Vagina (tissue), 2 donors: Measurements from ENCODE around the gene HINT1.

Source experiments
- CTCF ChIP-seq, 3 experiments: fragments of 450-650 bp in 2 of 3; fragments of 200-600 bp in 1 of 3; sonication (generic) in 1 of 3; IDR thresholded peaks; one replicate each; pipeline ENCODE4 v1.5.1; 2017 to 2019; ENCODE audit warnings: antibody characterized with exemption in 3 of 3, mild to moderate bottlenecking in 2 of 3, moderate library complexity in 2 of 3
- POLR2A ChIP-seq, 2 donors: fragments of 450-650 bp; IDR thresholded peaks; one replicate each; pipeline ENCODE4 v1.6.1; 2017; ENCODE audit warnings: antibody characterized with exemption in 2 of 2, mild to moderate bottlenecking in 2 of 2, moderate library complexity in 2 of 2
- POLR2AphosphoS5 ChIP-seq, 2 donors: sonication (generic); formaldehyde crosslinking; IDR thresholded peaks; one replicate each; pipeline ENCODE4 v1.9.0; 2017; ENCODE audit warnings: antibody characterized with exemption in 2 of 2, mild to moderate bottlenecking in 2 of 2, low read depth in 1 of 2; ENCODE audit not compliant: insufficient read depth in 1 of 2

- TF ChIP-seq CTCF (IDR thresholded peaks at IDR 0.05) (no peak), POLR2A (IDR thresholded peaks at IDR 0.05) (no peak), POLR2AphosphoS5 (IDR thresholded peaks at IDR 0.05; ENCODE audit: insufficient read depth in 1 of 2, low read depth in 1 of 2) (no peak)
Measured at GRCh38 chr5:131209175-131209505, 44.1 kb upstream of the HINT1 start.
